Adipocyte (in vitro differentiated cells): ENCODE data around the gene ZNF618.

ENCODE experiments used
- DNase-seq: peaks from one replicate; pipeline ENCODE4 v3.0.0-alpha.2; 2015; ENCODE audit warnings: low read depth
- H3K27me3 ChIP-seq: replicated peaks from 2 replicates; pipeline ENCODE4 v1.7.0; 2013; ENCODE audit warnings: mild to moderate bottlenecking, low read length, moderate library complexity; ENCODE audit not compliant: control insufficient read depth, insufficient read depth
- H3K36me3 ChIP-seq: 2 replicates; pipeline ENCODE4 v1.7.0; 2013; ENCODE audit warnings: low read length, mild to moderate bottlenecking, moderate library complexity; ENCODE audit not compliant: control insufficient read depth, insufficient read depth, severe bottlenecking
- H3K4me1 ChIP-seq: 2 replicates; pipeline ENCODE4 v1.7.0; 2013; ENCODE audit warnings: mild to moderate bottlenecking, low read length, moderate library complexity; ENCODE audit not compliant: control insufficient read depth, insufficient read depth
- H3K4me3 ChIP-seq: 2 replicates; pipeline ENCODE4 v1.7.0; 2013; ENCODE audit warnings: mild to moderate bottlenecking, low read length, moderate library complexity
- H3K9ac ChIP-seq: 2 replicates; pipeline ENCODE4 v1.7.0; 2013; ENCODE audit warnings: mild to moderate bottlenecking, low read length, moderate library complexity
- H3K9me3 ChIP-seq: 2 replicates; pipeline ENCODE4 v1.7.0; 2013; ENCODE audit warnings: mild to moderate bottlenecking, low read length, moderate library complexity; ENCODE audit not compliant: control insufficient read depth

The ZNF618 gene

DNA sequence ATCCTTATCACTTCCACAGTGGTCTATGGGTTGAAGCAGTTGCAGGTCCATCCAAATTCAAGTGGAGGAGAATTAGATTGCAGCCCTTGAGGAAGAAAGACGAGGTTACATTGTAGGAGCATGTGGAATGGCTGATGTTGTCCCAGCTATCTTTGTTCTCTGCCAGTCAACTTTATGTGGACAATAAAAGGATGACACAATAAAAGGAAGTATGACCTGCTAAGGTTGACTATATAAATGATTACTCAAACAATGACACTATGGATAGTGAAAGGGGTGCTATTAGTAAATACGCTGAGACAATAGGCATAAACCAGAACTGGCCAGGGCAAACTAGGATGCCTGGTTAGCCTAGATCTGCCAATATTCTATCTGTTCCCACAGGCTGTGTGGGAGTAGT lies 12.8 kb upstream of the ZNF618 start:
- Histone ChIP-seq H3K36me3 (no peaks in the 10 kb centered on the region), H3K27me3 (peaks cover 29% of the 10 kb centered on the region), H3K9ac (no peak overlapping the region), H3K4me3 (no peak overlapping the region), H3K4me1 (peaks cover 2% of the 10 kb centered on the region), H3K9me3 (peaks cover 5% of the 10 kb centered on the region)
- no peak for DNase-seq

DNA sequence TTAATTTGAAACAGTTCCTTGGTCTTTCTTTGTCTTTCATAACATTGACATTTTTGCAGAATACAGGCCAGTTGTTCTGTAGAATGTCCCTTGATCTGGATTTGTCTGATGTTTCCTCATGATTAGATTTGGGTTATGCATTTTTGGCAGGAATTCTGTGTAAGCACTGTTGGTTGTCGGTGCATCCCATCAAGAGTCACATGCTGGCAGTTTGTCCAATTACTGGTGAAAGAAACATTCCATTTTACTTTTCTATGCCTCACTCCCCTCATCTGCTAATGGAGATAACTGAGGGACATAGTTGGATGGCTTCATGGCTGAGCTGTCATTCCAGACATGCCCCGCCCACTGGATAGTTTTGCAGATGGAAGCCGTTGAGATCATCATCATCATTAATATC lies 7.6 kb upstream of the ZNF618 start:
- peak; percentile 60 for DNase-seq
- no peaks in the 10 kb centered on the region for H3K9me3 ChIP-seq
- peaks cover 15% of the 10 kb centered on the region for H3K27me3 ChIP-seq
- no peaks in the 10 kb centered on the region for H3K36me3 ChIP-seq
- H3K4me3 ChIP-seq, result no peak overlapping the region
- no peak overlapping the region for H3K9ac ChIP-seq
- H3K4me1 ChIP-seq, result peaks cover 3% of the 10 kb centered on the region

DNA sequence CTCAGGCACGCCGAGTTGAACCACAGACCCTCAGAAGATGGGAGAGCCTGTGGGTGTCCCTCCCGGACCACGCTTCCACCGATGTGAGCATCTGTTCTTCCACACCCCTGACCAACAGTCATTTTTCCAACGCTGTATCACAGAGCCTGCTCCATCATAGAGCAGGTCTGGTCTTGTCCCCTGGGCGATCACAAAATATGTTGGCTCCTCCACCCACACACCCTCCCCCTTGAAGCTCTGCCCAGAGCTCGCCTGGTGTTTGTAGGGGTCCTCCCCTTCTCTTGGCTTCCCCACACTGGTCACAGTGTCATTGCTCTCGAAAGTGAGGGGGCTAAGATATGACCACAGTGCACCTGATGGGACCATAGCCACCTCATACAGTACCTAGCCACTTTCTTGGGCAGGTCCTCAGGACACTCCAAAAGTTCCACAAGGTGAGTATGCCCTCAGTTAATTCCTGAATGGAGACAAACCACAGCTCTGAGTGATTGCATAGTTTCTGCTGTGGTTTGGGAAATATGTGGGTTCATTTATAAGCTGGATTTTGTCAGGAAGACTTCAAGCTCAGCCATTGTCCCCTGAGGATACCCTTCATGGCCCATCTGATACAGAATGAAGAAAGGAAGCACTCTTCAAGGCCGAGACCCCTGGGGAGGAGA lies 3.5 kb upstream of the ZNF618 start:
- Histone ChIP-seq H3K4me1 (peaks cover 6% of the 10 kb centered on the region), H3K36me3 (no peaks in the 10 kb centered on the region), H3K27me3 (peaks cover 9% of the 10 kb centered on the region), H3K9ac (no peak overlapping the region), H3K9me3 (no peaks in the 10 kb centered on the region), H3K4me3 (no peak overlapping the region)
- no peak for DNase-seq

DNA sequence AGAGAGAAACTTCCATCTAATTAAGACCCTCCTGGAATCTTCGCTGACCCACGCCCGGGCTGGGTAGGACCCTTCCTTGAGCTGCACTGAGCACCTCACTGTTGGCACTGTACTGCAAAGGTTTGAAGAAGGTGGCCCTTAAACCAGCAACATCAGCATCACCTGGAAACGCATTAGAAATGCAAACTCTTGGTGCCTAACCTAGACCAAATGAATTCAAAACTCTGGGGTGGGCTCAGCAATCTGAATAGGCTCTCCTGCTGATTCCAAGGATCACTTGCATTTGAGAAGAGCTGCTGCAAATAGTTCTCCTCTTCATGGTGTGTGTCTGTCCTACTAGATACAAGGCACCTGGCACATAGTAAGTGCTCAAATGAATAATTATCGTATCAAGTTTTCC lies 2.7 kb upstream of the ZNF618 start:
- no peak for DNase-seq
- peaks cover 9% of the 10 kb centered on the region for H3K27me3 ChIP-seq
- H3K4me1 ChIP-seq, result peaks cover 12% of the 10 kb centered on the region
- no peaks in the 10 kb centered on the region for H3K36me3 ChIP-seq
- no peak overlapping the region for H3K4me3 ChIP-seq
- no peak overlapping the region for H3K9ac ChIP-seq
- H3K9me3 ChIP-seq, result no peaks in the 10 kb centered on the region

DNA sequence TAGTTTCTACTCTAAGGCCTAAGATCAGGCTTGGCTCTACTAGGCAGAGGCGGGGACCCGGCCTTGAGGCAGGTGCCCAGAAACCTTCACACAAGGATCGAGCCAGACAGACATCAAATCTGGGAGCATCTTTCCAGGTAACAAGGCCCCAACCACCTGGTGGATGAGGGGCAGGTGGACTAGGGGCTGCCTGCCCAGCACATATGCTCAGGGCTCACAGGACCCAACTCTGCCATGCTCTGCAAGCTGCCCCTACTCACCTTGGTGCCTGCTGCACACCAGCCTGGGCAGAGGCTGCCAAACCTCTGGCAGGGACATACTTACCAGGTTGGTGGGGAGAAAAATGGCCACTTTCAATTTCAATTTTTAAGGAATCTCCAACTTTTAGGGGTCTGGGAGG lies 2.2 kb upstream of the ZNF618 start:
- peaks cover 14% of the 10 kb centered on the region for H3K4me1 ChIP-seq
- no peak overlapping the region for H3K9ac ChIP-seq
- H3K36me3 ChIP-seq, result no peaks in the 10 kb centered on the region
- peaks cover 9% of the 10 kb centered on the region for H3K27me3 ChIP-seq
- H3K4me3 ChIP-seq, result no peak overlapping the region
- no peak for DNase-seq
- no peaks in the 10 kb centered on the region for H3K9me3 ChIP-seq

DNA sequence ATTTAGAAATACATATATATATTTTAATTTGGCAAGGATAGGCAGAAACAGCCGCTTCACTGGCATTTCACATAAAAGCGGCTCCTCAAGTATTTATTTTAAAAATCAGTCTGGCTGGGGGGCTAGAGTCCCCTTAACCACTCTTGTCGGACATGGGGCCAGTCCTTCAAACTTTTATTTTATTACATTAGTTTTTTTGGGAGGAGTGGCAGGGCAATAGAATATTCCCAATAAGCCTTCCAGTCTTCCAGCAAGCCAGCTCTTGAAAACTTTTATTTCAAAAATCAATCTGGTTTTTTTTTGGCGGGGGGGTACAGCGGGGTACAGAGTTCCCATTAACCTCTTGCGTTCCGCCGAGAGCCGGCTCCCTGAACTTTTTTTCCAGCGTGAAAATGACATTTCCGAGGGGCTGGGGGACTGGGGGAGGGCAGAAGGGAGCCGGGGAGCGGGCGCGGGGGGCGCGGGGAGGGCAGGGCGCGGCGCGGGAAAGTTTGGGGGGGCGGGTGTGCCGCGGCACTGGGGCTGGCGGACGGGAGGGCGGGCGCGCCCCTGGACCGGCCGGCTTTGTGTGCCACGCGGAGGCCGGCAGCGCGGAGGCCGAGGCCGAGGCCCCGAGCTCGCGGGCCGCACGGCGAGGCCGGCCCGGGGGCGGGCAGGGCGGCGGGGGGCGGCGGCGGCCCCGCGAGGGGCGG lies 504 bp upstream of the ZNF618 start:
- Histone ChIP-seq H3K9ac (peak overlapping the region; percentile 77), H3K4me3 (peak overlapping the region; percentile 71), H3K4me1 (peaks cover 25% of the 10 kb centered on the region), H3K36me3 (no peaks in the 10 kb centered on the region), H3K9me3 (no peaks in the 10 kb centered on the region), H3K27me3 (peaks cover 3% of the 10 kb centered on the region)
- peak; percentile 70 for DNase-seq

DNA sequence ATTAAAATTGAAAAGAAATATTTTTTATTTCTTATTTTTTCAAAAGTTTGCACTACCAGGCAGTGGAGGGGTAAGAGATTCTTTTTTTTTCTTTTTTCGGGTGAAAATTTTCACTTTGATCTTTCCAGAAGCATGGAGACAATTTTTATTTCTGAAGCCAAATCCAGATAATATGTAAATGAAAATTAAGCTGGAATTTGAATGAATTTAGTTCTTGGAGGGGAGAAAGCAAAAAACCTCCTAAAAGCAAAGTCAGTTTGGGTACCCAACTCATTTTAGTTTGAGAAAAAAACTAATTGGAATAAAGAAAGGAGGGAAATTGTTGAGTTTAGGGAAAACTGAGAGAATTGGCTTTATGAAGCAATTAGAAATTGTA lies 872 bp downstream of the ZNF618 start:
- H3K27me3 ChIP-seq, result no peaks in the 10 kb centered on the region
- no peak for DNase-seq
- peak overlapping the region; percentile 94 for H3K9ac ChIP-seq
- H3K9me3 ChIP-seq, result no peaks in the 10 kb centered on the region
- no peaks in the 10 kb centered on the region for H3K36me3 ChIP-seq
- peaks cover 25% of the 10 kb centered on the region for H3K4me1 ChIP-seq
- peak overlapping the region; percentile 89 for H3K4me3 ChIP-seq

DNA sequence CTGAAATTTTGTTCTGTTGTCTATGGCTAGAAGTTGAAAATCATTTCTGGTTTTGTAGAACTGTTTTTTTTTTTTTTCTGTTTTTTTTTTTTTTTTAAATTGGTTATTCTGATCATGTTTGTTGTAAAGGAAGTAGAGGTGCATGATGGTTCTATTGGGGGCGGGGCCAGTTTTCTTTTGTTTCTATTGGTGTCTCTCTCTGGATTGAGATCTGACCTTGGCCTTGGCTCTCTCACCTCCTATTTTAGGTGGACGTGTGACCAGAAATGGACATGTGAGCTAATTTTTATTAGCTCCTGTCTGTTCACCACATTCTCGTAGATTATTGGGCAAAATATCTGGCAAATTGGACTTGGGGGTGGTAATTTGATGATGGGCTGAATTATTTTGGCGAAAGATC lies 3.2 kb downstream of the ZNF618 start:
- H3K9me3 ChIP-seq, result no peaks in the 10 kb centered on the region
- H3K27me3 ChIP-seq, result no peaks in the 10 kb centered on the region
- peak overlapping the region; percentile 53 for H3K4me3 ChIP-seq
- peaks cover 25% of the 10 kb centered on the region for H3K4me1 ChIP-seq
- no peak for DNase-seq
- H3K36me3 ChIP-seq, result no peaks in the 10 kb centered on the region
- peak overlapping the region; percentile 67 for H3K9ac ChIP-seq

DNA sequence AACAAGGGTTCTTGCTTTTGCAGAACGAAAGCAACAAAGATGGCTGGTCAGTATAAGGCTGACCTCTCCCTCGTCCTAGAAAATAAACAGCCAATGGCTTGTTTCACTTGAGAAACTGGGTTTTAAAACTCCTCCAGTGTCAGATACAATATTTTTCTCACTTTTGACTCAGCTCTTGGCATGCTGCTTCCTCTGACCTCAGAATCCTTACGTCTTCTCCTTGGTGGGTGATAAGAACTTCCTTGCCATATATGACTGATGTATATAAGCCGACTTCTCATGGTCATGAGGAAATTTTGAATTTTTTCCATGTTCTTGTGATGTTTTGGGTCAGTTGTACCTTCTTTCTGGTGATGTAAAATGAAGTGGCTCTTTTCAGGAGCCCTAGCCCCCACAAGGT lies 3.8 kb downstream of the ZNF618 start:
- Histone ChIP-seq H3K9ac (peak overlapping the region; percentile 67), H3K4me3 (peak overlapping the region; percentile 53), H3K9me3 (no peaks in the 10 kb centered on the region), H3K36me3 (no peaks in the 10 kb centered on the region), H3K4me1 (peaks cover 25% of the 10 kb centered on the region), H3K27me3 (no peaks in the 10 kb centered on the region)
- no peak for DNase-seq

DNA sequence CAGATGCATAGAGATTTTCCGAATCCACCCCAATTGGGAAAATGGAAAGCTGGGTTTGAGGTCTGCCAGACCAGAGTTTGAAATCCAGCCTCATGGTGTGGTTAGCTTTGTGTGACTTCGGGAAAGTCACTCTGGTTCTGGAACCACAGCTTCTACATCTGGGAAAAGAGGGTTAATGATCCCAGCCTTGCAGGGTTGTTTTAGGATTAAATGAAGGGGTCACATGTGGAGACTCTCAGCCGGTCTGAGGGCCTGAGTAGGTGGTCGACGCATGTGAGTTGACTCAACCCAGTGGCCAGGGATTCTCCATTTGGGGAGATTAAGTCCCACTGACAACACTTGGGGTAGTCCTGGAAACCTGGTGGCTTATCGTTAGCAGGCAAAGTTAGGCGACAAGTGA lies 6.1 kb downstream of the ZNF618 start:
- Histone ChIP-seq H3K9ac (no peak overlapping the region), H3K9me3 (no peaks in the 10 kb centered on the region), H3K4me1 (peaks cover 37% of the 10 kb centered on the region), H3K4me3 (no peak overlapping the region), H3K27me3 (no peaks in the 10 kb centered on the region), H3K36me3 (no peaks in the 10 kb centered on the region)
- DNase-seq, result no peak

DNA sequence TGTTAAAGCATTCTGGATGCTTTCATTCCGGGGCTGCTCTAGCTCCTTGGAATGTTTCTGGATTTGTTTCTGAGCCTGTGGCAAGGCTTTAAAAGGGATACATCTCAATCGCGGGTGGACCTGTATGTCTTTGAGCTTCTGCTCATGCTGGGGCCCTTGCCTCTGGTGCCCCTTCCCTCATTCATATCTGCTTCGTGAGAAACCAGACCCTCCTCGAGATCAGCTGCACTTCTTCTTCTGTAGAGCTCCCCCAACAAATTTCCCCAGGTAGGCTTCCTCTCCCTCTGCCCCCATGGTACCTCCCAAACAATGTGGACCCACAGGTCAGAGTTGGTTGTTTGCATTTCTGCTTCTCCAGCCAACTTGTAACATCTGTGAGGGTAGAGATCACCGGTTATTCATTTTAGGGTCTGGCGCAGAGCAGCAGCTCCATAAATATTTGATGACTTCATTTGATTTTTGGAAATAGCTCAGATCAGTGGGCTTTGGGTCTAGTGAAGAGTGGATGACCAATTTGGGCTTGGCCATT lies 6.6 kb downstream of the ZNF618 start:
- H3K4me3 ChIP-seq, result no peak overlapping the region
- H3K9ac ChIP-seq, result no peak overlapping the region
- no peaks in the 10 kb centered on the region for H3K27me3 ChIP-seq
- peaks cover 34% of the 10 kb centered on the region for H3K4me1 ChIP-seq
- H3K9me3 ChIP-seq, result no peaks in the 10 kb centered on the region
- no peaks in the 10 kb centered on the region for H3K36me3 ChIP-seq
- no peak for DNase-seq
